Endothelial cell (in vitro differentiated cells): Measurements from ENCODE around the gene ADGRG1. TPM values are rescaled to one million over a fixed set of nuclear protein-coding genes. Genes with fewer than 3 reads are reported as not detected.

Experiments
- DNase-seq: peaks from one replicate; pipeline ENCODE4 v3.0.0; 2021; ENCODE audit warnings: low spot score
- H3K27ac Mint-ChIP-seq: one replicate; pipeline ENCODE4 v1.8.0; 2021; ENCODE audit warnings: mixed read lengths, inconsistent platforms; ENCODE audit not compliant: unreplicated experiment
- H3K27me3 Mint-ChIP-seq: one replicate; pipeline ENCODE4 v1.8.0; 2021; ENCODE audit warnings: mild to moderate bottlenecking, moderate library complexity, mixed read lengths, inconsistent platforms; ENCODE audit not compliant: unreplicated experiment
- H3K36me3 Mint-ChIP-seq: one replicate; pipeline ENCODE4 v1.8.0; 2021; ENCODE audit warnings: mild to moderate bottlenecking, low read depth, mixed read lengths, inconsistent platforms; ENCODE audit not compliant: unreplicated experiment
- H3K4me1 Mint-ChIP-seq: one replicate; pipeline ENCODE4 v1.8.0; 2021; ENCODE audit warnings: mild to moderate bottlenecking, mixed read lengths, inconsistent platforms; ENCODE audit not compliant: unreplicated experiment
- H3K4me3 Mint-ChIP-seq: one replicate; pipeline ENCODE4 v1.8.0; 2021; ENCODE audit warnings: mild to moderate bottlenecking, mixed read lengths, inconsistent platforms; ENCODE audit not compliant: unreplicated experiment
- H3K9me3 Mint-ChIP-seq: one replicate; pipeline ENCODE4 v1.8.0; 2021; ENCODE audit warnings: mixed read lengths, inconsistent platforms; ENCODE audit not compliant: unreplicated experiment
- total RNA-seq: library from RNA; stranded (reverse); fragmentation: NEBNext Ultra II Directional; extraction: Animal tissue kit (Norgen Biotek cat#: 25700); gene quantifications from one replicate; pipeline ENCODE4 v1.2.1, GENCODE V29; 2021; ENCODE audit not compliant: unreplicated experiment
- TF ChIP-seq, protein P1 (sequence below): fragments of 200-600 bp; sonication (generic); IDR thresholded peaks from one replicate; pipeline ENCODE4 v1.5.0; 2021; ENCODE audit warnings: antibody characterized with exemption; ENCODE audit not compliant: unreplicated experiment

The ADGRG1 gene
- total RNA-seq, 1 donor from 2014 or later = 2.7 TPM

DNA sequence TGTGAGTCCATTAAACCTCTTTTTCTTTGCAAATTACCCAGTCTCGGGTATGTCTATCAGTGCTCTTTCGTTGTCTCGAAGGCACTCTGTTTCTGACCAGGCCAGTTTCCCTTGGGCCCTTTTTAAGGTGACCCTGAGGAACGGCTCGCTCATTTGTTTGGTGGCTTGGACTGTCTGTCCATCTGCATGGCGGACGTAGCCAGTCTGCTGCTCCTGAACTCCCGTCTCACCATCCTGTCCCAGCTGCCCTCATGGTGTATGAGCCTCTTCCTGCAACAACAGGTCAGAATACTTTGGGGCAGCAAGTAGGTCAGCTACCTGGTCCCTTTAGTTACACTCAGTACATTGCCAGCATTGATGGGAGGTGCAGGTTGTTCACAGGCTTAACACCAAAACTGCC is 85.2 kb downstream of the ADGRG1 start:
- Mint-ChIP-seq H3K4me3 (no peak overlapping the region), H3K27me3 (peaks cover 1% of the 10 kb centered on the region), H3K9me3 (no peaks in the 10 kb centered on the region), H3K4me1 (no peaks in the 10 kb centered on the region), H3K27ac (no peak overlapping the region), H3K36me3 (no peaks in the 10 kb centered on the region)
- TF ChIP-seq, protein P1, sequence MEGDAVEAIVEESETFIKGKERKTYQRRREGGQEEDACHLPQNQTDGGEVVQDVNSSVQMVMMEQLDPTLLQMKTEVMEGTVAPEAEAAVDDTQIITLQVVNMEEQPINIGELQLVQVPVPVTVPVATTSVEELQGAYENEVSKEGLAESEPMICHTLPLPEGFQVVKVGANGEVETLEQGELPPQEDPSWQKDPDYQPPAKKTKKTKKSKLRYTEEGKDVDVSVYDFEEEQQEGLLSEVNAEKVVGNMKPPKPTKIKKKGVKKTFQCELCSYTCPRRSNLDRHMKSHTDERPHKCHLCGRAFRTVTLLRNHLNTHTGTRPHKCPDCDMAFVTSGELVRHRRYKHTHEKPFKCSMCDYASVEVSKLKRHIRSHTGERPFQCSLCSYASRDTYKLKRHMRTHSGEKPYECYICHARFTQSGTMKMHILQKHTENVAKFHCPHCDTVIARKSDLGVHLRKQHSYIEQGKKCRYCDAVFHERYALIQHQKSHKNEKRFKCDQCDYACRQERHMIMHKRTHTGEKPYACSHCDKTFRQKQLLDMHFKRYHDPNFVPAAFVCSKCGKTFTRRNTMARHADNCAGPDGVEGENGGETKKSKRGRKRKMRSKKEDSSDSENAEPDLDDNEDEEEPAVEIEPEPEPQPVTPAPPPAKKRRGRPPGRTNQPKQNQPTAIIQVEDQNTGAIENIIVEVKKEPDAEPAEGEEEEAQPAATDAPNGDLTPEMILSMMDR = no peak
- DNase-seq = no peak

DNA sequence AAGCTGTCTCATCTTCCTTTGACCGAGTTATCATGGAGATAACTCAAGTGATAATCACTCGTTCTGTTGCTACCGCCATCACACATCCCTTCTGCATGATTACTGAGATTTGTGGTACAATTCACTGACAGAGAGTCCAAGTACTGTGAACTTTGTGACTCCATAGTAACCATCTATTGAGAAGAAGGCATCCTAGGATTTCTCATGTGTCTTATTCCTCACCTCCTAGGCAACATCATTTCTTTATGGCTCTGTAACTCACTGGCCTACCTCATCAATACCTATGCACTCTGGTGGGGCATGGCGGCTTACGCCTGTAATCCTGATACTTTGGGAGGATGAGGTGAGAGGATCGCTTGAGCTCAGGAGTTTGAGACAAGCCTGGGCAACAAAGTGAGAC is 85.6 kb downstream of the ADGRG1 start:
- no peak for DNase-seq
- TF ChIP-seq, protein P1 = no peak
- Mint-ChIP-seq H3K9me3 (no peaks in the 10 kb centered on the region), H3K27me3 (peaks cover 1% of the 10 kb centered on the region), H3K36me3 (no peaks in the 10 kb centered on the region), H3K4me1 (no peaks in the 10 kb centered on the region), H3K4me3 (no peak overlapping the region), H3K27ac (no peak overlapping the region)

Other genes with a start within 250 kb of the ADGRG1 start
- gene CCL17, start 223.9 kb upstream of the ADGRG1 start, total RNA-seq = not detected
- 82.6 TPM for gene CIAPIN1, start 181.2 kb upstream of the ADGRG1 start, total RNA-seq
- 23.1 TPM for gene COQ9, start 181.2 kb upstream of the ADGRG1 start, total RNA-seq
- gene POLR2C, start 166.0 kb upstream of the ADGRG1 start, total RNA-seq = 52.1 TPM
- 69.4 TPM for gene DOK4, start 142.1 kb upstream of the ADGRG1 start, total RNA-seq
- 14.6 TPM for gene CCDC102A, start 92.1 kb upstream of the ADGRG1 start, total RNA-seq
- 0.28 TPM for gene ADGRG5, start 86.0 kb upstream of the ADGRG1 start, total RNA-seq
- 0.31 TPM for gene ADGRG3, start 39.7 kb downstream of the ADGRG1 start, total RNA-seq
- 1.8 TPM for gene DRC7, start 66.2 kb downstream of the ADGRG1 start, total RNA-seq
- 29.2 TPM for gene KATNB1, start 107.1 kb downstream of the ADGRG1 start, total RNA-seq
- 15.4 TPM for gene KIFC3, start 173.9 kb downstream of the ADGRG1 start, total RNA-seq